ENCODE measurements around the gene BFSP2.

Gene BFSP2

DNA sequence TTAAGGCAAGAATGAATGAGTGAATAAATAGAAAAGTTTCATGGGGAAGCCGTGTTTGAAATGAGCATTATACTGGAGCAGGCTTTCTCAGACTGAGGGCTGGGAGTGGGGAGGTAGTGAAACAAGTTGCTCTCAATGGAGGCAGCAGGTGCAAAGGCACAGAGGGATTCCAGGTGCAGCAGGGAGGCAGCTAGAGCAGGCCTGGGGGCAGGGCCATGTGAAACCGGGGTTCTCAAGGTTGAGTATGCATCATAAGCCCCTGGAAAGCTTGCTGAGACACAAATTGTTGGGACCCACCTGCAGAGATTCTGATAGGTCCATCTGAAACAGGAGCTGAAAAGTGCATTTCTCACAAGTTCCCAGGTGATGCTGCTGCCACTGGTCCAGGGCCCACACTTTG lies 45.3 kb downstream of the BFSP2 start:
- no peak overlapping the region for H3K27ac Mint-ChIP-seq
- H3K9me3 Mint-ChIP-seq: peaks cover 3% of the 10 kb centered on the region
- H3K27me3 Mint-ChIP-seq (ENCODE audit: low read depth): no peaks in the 10 kb centered on the region
- H3K36me3 Mint-ChIP-seq (ENCODE audit: low read depth): no peaks in the 10 kb centered on the region
- H3K4me1 Mint-ChIP-seq (ENCODE audit: low read depth): peaks cover 55% of the 10 kb centered on the region
- DNase-seq (ENCODE audit: low spot score): no peak
- no peak overlapping the region for H3K4me3 Mint-ChIP-seq

DNA sequence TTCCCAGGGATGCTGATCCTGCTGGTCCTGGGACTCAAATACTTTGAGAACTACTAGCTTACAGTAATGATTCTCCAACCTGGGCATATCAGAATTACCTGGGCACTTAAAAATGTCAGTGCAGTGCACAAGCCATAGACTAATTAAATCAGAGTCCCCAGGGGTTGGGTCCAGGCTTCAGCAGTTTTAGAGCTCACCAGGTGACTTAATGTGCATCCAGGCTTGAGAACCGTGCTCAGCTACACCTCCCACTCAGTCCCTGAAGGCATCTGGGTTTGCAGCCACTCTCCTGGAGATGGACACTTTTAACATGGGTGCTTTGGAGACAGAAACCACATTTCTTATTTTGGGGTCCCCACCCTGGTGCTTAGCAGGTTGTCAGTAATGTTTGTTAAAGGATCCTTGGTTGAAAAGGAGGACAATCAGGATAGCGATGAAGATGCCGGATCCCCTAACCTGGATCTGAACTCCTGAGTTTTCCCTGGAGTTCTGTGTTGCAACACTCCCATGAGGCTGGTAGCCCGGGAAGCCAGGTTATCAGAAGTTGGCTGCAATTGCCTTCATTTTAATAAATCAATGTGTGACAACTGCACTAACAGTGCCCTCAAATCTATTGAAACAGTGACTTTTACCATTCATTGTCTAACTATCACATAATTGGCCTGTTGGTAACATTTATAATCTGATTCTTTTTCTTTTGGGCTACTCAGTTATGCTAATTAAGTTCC lies 48.1 kb downstream of the BFSP2 start:
- no peaks in the 10 kb centered on the region for H3K36me3 Mint-ChIP-seq (ENCODE audit: low read depth)
- no peaks in the 10 kb centered on the region for H3K27me3 Mint-ChIP-seq (ENCODE audit: low read depth)
- H3K27ac Mint-ChIP-seq: peak overlapping the region; percentile 82
- H3K4me1 Mint-ChIP-seq (ENCODE audit: low read depth): peaks cover 43% of the 10 kb centered on the region
- no peaks in the 10 kb centered on the region for H3K9me3 Mint-ChIP-seq
- no peak for DNase-seq (ENCODE audit: low spot score)
- peak overlapping the region; percentile 61 for H3K4me3 Mint-ChIP-seq

DNA sequence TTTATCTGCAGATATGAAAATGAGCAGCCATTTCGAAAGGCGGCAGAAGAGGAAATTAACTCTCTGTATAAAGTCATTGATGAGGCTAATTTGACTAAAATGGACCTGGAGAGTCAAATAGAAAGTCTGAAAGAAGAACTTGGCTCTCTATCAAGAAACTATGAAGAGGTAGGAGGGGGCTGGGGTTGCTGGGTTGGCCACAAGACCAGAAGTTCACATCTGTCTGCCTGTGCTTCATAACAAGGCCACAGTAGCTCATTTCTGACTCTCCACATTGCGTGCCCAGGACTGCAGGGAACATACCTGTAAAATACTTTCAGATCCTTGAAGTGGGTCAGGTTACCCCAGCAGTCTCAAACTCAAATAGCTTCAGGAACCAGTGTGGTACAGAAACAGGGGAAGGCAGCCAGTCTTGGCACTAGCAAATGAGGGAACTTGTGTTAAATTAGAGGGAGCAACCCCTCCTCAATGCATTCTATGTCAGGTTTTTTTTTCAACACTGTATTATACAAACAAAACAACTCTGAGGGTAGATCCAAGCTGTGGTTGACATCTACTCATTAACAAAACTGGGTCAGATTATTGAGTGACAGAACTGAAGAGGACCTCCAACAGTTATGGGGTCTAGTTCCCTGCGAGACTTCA lies 48.7 kb downstream of the BFSP2 start:
- Mint-ChIP-seq H3K4me3 (peak overlapping the region; percentile 61), H3K4me1 (ENCODE audit: low read depth) (peaks cover 37% of the 10 kb centered on the region), H3K27ac (peak overlapping the region; percentile 82), H3K9me3 (no peaks in the 10 kb centered on the region), H3K27me3 (ENCODE audit: low read depth) (no peaks in the 10 kb centered on the region), H3K36me3 (ENCODE audit: low read depth) (no peaks in the 10 kb centered on the region)
- peak; percentile 67 for DNase-seq (ENCODE audit: low spot score)

DNA sequence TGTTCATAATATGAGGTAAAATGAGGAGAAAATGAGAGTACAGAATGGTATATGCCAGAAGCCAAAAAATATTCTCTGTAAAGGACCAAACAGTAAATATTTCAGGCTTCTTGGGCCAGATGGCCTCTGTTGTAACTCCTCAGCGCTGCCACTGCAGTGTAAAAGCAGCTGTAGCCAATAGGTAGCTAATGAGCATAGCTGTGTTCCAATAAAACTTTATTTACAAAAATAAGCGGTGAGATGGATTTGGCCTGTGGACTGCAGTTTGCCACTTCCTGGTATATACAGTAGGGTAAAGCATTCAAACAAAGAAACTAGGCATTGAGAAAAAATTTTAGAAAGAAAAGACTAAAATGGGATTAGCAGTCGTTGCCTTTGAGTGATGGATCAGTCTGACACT lies 51.5 kb downstream of the BFSP2 start:
- no peaks in the 10 kb centered on the region for H3K9me3 Mint-ChIP-seq
- H3K27ac Mint-ChIP-seq: no peak overlapping the region
- peaks cover 25% of the 10 kb centered on the region for H3K4me1 Mint-ChIP-seq (ENCODE audit: low read depth)
- no peaks in the 10 kb centered on the region for H3K36me3 Mint-ChIP-seq (ENCODE audit: low read depth)
- no peak for DNase-seq (ENCODE audit: low spot score)
- H3K4me3 Mint-ChIP-seq: no peak overlapping the region
- H3K27me3 Mint-ChIP-seq (ENCODE audit: low read depth): no peaks in the 10 kb centered on the region

DNA sequence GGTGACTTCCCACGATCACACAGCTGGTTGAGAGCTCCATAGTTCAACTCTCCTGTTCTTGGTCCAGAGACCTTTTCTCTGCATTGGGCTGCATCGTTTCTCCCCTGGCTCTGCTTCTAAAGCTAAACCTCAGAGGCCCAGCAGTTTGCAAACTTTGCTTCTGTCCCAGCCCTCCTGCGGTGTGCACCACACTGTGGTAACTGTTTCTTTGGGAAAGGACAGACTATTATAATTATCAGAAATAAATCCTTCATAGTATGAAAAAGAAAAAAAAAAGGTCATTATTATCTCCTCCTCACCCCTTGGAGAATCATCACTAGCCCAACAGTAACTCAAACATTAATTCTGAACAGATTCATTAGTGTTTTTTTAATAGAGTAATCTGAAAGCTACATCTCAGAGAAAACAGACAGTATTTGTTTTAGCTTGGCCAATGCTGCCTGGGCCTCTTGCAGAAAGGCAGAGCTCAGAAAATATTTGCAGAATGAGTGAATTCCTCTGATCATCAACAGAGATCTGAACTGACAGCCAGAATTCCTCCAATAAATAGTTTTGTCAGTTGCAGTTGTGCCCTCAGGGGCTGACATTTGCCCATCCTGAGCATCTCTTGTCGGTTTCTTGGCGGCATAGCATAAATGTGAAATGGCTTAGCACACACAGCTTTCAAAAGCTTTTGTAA lies 52.9 kb downstream of the BFSP2 start:
- Mint-ChIP-seq H3K36me3 (ENCODE audit: low read depth) (no peaks in the 10 kb centered on the region), H3K27ac (no peak overlapping the region), H3K27me3 (ENCODE audit: low read depth) (no peaks in the 10 kb centered on the region), H3K4me1 (ENCODE audit: low read depth) (peaks cover 21% of the 10 kb centered on the region), H3K9me3 (no peaks in the 10 kb centered on the region), H3K4me3 (no peak overlapping the region)
- DNase-seq (ENCODE audit: low spot score): no peak

DNA sequence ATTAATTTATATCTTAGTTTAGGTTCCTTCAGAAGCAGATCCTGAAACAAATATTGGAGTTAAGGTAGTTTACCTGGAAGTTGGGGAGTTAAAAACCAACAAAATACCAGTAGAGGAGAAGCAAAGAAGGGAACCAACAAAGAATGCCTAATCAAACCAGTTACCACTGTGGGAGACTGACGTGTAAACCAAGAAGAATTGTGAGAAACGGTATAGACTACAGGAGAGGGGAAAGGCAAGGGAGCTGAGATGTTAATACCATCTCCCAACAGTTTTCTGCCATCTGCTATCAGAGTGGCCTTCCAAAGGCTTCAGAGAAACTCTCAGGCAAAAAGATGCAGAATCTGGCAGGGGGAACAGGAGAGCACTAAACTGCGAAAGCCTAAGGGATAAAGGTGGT lies 53.5 kb downstream of the BFSP2 start:
- DNase-seq (ENCODE audit: low spot score): no peak
- no peak overlapping the region for H3K27ac Mint-ChIP-seq
- H3K4me1 Mint-ChIP-seq (ENCODE audit: low read depth): peaks cover 17% of the 10 kb centered on the region
- no peaks in the 10 kb centered on the region for H3K27me3 Mint-ChIP-seq (ENCODE audit: low read depth)
- no peaks in the 10 kb centered on the region for H3K9me3 Mint-ChIP-seq
- H3K36me3 Mint-ChIP-seq (ENCODE audit: low read depth): no peaks in the 10 kb centered on the region
- H3K4me3 Mint-ChIP-seq: no peak overlapping the region

DNA sequence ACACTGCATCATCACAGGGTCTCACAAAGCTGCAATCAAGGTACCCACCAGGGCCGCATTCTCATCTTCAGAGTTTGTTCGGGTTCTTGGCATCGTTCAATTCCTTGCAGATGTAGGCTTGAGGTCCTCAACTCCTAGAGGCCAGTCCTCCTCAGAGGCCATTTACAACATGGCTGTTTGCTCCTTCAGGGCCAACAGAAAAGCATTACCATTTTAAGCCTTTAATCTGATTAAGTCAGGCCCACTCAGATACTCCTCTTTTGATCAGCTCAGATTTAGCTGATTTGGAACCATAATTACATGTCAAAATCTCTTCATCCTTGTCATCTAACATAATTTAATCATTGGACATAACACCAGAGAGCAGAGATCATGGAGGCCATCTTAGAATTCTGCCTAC lies 55.4 kb downstream of the BFSP2 start:
- Mint-ChIP-seq H3K27ac (no peak overlapping the region), H3K4me1 (ENCODE audit: low read depth) (peaks cover 3% of the 10 kb centered on the region), H3K27me3 (ENCODE audit: low read depth) (no peaks in the 10 kb centered on the region), H3K9me3 (no peaks in the 10 kb centered on the region), H3K4me3 (no peak overlapping the region), H3K36me3 (ENCODE audit: low read depth) (no peaks in the 10 kb centered on the region)
- no peak for DNase-seq (ENCODE audit: low spot score)

DNA sequence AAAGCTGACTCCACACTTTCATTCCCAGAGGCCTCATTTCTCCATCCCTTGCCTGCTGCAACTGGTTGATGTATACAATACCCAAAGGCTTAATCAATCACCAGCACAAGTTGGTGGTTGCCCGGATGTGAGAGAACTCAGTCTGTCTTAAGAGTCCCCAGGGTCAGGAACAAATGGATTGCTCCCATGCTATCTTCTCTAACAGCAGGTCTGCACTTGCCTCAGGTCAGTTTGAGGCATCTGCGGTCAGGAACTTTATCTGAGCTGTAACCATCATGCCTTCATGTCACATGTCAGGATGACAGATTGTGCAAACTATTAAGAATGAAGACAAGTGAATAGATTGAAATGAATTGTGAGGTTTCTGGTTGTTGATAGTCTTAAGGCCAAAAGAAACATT lies 56.1 kb downstream of the BFSP2 start:
- no peaks in the 10 kb centered on the region for H3K27me3 Mint-ChIP-seq (ENCODE audit: low read depth)
- no peaks in the 10 kb centered on the region for H3K9me3 Mint-ChIP-seq
- H3K4me3 Mint-ChIP-seq: no peak overlapping the region
- peaks cover 8% of the 10 kb centered on the region for H3K4me1 Mint-ChIP-seq (ENCODE audit: low read depth)
- DNase-seq (ENCODE audit: low spot score): no peak
- no peak overlapping the region for H3K27ac Mint-ChIP-seq
- H3K36me3 Mint-ChIP-seq (ENCODE audit: low read depth): no peaks in the 10 kb centered on the region

DNA sequence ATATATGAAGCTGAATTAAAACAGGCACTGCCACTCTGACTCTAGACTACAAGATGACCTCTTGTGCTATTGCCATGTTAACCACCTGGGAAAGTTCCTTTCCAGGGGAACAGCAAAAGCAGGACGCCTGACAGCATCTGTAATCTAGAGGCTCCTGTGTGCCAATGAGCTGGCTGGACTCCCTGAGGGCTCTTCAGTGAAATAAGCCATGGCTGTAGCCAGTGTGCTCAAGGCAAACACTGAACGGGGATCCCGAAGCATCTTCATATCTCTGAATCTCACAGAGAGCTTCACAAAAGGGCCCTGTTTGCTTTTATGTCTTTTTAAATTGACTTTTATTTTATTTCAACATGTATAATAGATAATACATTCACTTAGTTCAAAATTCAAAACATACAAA lies 57.2 kb downstream of the BFSP2 start:
- no peak overlapping the region for H3K27ac Mint-ChIP-seq
- no peak overlapping the region for H3K4me3 Mint-ChIP-seq
- H3K4me1 Mint-ChIP-seq (ENCODE audit: low read depth): peaks cover 15% of the 10 kb centered on the region
- H3K9me3 Mint-ChIP-seq: no peaks in the 10 kb centered on the region
- H3K27me3 Mint-ChIP-seq (ENCODE audit: low read depth): no peaks in the 10 kb centered on the region
- no peaks in the 10 kb centered on the region for H3K36me3 Mint-ChIP-seq (ENCODE audit: low read depth)
- no peak for DNase-seq (ENCODE audit: low spot score)

DNA sequence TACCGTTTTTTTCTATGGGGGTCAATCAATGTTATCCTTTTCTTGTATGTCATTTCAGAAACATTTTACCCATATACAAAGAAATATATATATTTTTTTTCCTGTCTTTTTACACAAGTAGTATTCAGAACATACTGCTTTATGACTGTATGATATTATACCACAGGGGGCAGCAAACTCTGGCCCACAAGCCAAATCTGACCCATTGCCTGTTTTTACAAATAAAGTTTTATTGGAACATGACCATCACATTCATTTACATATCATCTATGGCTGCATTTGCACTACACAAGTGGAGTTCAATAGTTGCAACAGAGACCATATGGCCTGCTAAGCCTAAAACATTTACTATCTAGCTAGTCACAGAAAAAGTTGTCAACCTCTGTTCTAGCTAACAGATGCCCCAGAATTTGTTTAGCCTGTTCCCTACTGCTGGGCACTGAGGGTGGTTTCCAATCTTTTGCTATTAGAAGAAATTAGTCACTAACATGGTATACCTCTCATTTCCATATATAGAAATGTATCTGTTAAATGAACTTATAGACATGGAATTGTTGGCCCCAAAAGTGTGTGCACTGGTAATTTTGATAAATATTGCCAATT lies 57.7 kb downstream of the BFSP2 start:
- no peak overlapping the region for H3K4me3 Mint-ChIP-seq
- H3K4me1 Mint-ChIP-seq (ENCODE audit: low read depth): peaks cover 16% of the 10 kb centered on the region
- DNase-seq (ENCODE audit: low spot score): no peak
- no peaks in the 10 kb centered on the region for H3K36me3 Mint-ChIP-seq (ENCODE audit: low read depth)
- H3K27ac Mint-ChIP-seq: no peak overlapping the region
- H3K9me3 Mint-ChIP-seq: no peaks in the 10 kb centered on the region
- no peaks in the 10 kb centered on the region for H3K27me3 Mint-ChIP-seq (ENCODE audit: low read depth)

DNA sequence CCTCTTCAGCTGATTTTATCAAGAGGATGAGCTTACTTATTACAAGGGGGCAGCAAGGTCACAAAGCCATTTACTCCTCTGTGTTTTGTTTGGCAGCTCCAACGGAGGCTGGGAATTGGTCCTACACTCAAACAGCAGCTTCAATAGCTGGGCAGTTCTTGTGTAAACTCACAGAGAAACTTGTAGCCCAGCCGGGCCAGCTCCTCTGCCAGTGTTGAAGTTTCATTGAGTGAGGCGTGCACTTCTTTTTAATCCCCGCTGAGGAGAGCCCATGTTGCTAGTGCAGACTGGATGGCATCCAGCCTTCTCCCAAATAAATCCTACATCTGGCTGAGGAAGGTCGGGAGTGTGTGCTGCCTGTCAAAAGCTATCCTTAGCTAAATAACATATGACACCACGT lies 59.5 kb downstream of the BFSP2 start:
- H3K4me3 Mint-ChIP-seq: no peak overlapping the region
- H3K4me1 Mint-ChIP-seq (ENCODE audit: low read depth): peaks cover 30% of the 10 kb centered on the region
- no peak for DNase-seq (ENCODE audit: low spot score)

DNA sequence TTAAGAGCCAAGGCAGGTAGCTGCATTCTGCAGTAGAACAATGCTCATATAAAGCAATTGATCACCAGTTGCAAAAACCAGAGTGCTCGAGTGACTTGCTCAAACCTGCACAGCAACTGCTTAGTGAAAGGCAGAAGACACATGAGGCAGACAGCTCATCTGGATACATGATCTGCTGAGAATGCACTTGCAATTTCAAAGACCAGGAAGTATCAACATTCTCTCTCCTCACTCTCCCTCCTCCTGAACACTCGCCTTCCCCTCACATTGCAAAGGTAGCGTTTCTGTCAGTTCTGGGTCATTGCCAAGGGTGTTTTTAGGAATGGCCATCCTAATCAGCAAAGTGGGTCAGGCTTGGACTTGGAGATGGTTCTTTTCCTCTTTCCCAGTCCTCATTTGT lies 61.0 kb downstream of the BFSP2 start:
- Mint-ChIP-seq H3K27me3 (ENCODE audit: low read depth) (no peaks in the 10 kb centered on the region), H3K27ac (peak overlapping the region; percentile 68)
- DNase-seq (ENCODE audit: low spot score): no peak

More for the DNA sequence above, 59.5 kb downstream of the BFSP2 start:
- Mint-ChIP-seq H3K27me3 (ENCODE audit: low read depth) (no peaks in the 10 kb centered on the region), H3K36me3 (ENCODE audit: low read depth) (no peaks in the 10 kb centered on the region), H3K9me3 (no peaks in the 10 kb centered on the region), H3K27ac (no peak overlapping the region)

DNA sequence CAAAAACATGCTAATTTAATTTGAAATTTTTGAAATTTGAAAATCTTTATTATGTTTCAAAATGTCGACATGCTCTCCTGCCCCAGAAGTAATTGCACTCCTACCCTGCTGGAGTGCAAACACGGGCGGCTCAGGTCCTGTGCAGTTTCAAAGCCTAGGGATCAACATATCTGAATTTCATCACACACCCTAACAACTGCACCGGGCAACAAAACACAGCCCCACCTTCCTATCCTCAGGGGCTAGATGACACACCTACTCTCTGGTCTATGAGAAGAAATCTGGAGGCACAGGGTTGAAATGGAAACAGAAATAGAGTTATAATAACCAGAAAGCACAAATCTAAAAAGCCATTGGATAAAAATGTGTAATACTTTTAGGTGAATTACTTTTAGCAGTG lies 61.4 kb downstream of the BFSP2 start:
- Mint-ChIP-seq H3K27ac (peak overlapping the region; percentile 68), H3K36me3 (ENCODE audit: low read depth) (no peaks in the 10 kb centered on the region)

More for the DNA sequence above, 61.0 kb downstream of the BFSP2 start:
- peak overlapping the region; percentile 34 for H3K4me3 Mint-ChIP-seq
- H3K9me3 Mint-ChIP-seq: no peaks in the 10 kb centered on the region
- no peaks in the 10 kb centered on the region for H3K36me3 Mint-ChIP-seq (ENCODE audit: low read depth)
- H3K4me1 Mint-ChIP-seq (ENCODE audit: low read depth): peaks cover 32% of the 10 kb centered on the region

DNA sequence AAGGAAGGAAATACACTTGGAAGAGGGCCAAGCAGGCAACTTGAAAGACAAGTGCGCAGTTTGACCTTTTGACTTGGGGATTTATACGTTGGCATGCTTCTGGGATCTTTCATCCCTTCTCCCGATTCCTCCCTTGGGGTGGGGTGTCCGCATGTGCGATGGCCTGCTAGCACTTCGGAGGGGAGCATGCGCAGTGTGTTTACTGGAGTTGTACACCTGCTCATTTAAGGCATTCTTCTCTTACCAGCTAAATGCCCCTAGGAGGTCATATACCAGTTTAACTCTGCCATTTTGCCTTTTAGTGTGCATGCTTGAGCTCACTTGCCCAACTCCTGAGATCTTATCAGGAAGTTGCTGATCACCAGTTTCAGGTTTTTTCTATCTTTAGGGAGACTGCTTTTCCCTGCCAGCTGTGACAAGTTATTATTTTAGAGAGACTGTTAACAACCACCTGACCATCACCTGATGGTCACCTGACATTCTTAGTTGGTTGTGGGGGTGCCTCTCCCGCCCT lies 63.5 kb downstream of the BFSP2 start:
- H3K27me3 Mint-ChIP-seq (ENCODE audit: low read depth): no peaks in the 10 kb centered on the region
- peaks cover 48% of the 10 kb centered on the region for H3K4me1 Mint-ChIP-seq (ENCODE audit: low read depth)
- DNase-seq (ENCODE audit: low spot score): no peak
- no peaks in the 10 kb centered on the region for H3K36me3 Mint-ChIP-seq (ENCODE audit: low read depth)
- H3K27ac Mint-ChIP-seq: no peak overlapping the region
- H3K4me3 Mint-ChIP-seq: peak overlapping the region; percentile 1
- H3K9me3 Mint-ChIP-seq: no peaks in the 10 kb centered on the region

More for the DNA sequence above, 61.4 kb downstream of the BFSP2 start:
- no peak for DNase-seq (ENCODE audit: low spot score)
- peaks cover 33% of the 10 kb centered on the region for H3K4me1 Mint-ChIP-seq (ENCODE audit: low read depth)
- no peaks in the 10 kb centered on the region for H3K9me3 Mint-ChIP-seq
- no peaks in the 10 kb centered on the region for H3K27me3 Mint-ChIP-seq (ENCODE audit: low read depth)
- peak overlapping the region; percentile 34 for H3K4me3 Mint-ChIP-seq

Measured in T-helper 2 cell treated with Interferon-gamma antibody and Interleukin-4, amounts not matched to agents 5 μg/mL and 100 μg/mL, for 36 hours (primary cell).